Inferior parietal cortex (tissue), 1 donor: ENCODE measurements around the gene PSMB5.
"Not testable (repeated sequence)": the region's sequence is repeated elsewhere in the genome, so short reads cannot be mapped to it uniquely, and the experiment has no call there.

Experiments
- DNase-seq: peaks from one replicate; pipeline ENCODE4 v3.0.0-alpha.2; 2016; ENCODE audit errors: extremely low spot score

The PSMB5 gene

GRCh38 chr14:23015618-23016017, 19.1 kb downstream of the PSMB5 start:
- no peak for DNase-seq

GRCh38 chr14:23013749-23014054, 21.0 kb downstream of the PSMB5 start:
- DNase-seq: not testable (repeated sequence)

GRCh38 chr14:23013054-23013748, 21.5 kb downstream of the PSMB5 start:
- no peak for DNase-seq

DNA sequence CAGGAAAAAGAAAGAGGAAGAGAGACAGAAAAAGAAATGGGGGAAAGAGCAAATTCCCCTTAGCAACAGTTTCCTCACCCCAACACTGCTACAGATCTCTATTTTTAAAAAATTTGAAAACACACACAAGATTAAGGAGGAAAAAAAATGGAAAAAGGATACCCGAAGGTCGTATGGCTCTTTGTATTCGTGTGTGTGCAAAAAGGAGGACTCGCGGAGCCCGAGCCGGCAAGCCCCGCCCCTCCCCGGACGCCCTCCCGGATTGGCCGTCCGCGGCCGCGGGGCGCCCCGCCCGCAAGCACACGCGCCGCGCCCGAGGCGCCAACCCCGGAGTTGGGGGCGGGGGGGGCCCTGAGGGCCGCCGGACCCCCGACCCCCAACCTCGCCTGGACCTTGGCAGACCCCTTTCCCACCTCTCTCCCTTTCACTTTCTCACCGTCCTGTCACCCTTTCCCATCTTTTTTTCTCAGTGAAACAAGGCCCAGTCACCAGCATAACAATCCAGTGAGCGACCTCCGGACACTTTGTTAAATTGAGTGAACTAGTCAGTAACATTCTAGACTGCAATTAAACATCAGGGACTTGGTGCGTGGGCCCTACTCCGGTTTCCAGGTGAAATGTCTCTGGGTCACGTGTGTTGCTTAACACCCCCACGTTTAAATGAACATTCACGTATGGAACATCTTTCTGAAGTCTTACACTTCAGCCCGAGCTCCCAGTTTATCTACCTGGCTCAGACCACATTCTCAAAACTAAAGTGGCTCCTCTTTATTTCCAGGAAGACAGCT, 24.6 kb downstream of the PSMB5 start, which contains the start of gene C14orf93:
Gene C14orf93, minus strand, starts transcription at position 205 of the 788 bp plus-strand sequence. CDS start 11,120 bp downstream, outside the sequence.
- DNase-seq: peak; percentile 63

GRCh38 chr14:23009483-23009938, 25.2 kb downstream of the PSMB5 start:
- no peak for DNase-seq

- no peak for DNase-seq
Measured at GRCh38 chr14:23008831-23009230, 25.9 kb downstream of the PSMB5 start.

DNA sequence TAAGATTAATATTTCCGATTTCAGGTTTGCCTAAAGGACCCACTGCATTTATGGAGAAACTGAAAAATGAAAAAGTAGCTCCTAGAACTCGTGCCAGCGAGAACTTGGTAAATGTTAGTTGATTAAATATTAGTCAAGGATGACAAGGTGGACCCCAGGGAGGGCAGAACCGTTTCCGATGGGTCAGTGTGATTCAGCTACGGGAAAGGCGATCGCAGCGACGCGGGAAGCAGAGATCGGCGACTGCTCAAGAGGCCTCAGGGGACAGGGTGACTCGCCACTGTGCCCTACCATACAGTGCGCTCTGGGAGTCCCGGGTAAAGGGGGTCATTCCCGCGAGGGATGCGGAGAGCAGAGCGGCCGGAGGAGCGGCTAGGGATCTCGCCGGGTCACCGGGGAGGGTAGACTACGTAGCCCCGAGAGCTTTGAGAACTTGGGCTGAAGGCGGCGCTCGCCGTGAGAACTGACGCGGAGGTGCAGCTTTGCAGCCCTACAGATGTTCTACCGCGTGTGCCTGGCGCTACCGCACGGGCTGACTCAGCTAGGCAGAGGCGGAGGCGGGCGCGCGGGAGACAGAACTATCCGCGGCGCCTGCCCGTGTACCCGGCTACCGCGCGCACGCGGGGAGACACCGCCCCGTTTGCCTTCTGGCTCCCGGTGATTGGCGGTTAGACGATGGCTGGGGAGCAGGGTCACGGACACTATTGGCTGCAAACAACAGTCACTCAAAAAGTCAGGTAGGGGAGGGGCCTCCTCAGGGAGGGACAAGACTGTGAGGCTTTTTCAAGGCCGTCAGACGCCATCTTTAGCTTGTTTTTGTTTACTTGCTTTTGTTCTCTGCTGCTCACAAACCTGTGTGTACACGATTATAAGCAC, 27.9 kb downstream of the PSMB5 start:
- peak; percentile 99 for DNase-seq

DNA sequence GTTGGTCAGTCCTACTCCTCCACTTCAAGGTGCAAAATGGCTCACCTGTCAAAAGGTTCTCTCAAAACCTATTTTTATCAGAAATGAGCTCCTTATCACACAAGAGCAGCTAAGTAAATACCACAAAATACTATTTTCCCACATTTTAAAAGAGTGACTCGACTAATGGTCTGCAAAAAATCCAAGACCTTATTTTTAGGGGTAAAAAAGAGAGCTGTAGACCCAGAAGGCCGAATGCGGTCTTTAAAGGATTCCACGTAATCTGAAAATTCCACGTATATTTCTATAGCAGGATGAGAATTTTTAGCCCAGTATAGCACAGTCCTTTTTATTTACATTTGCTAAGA, 28.5 kb downstream of the PSMB5 start:
- DNase-seq: peak; percentile 25

- no peak for DNase-seq
Measured at GRCh38 chr14:23005451-23006187, 29.1 kb downstream of the PSMB5 start.

DNA sequence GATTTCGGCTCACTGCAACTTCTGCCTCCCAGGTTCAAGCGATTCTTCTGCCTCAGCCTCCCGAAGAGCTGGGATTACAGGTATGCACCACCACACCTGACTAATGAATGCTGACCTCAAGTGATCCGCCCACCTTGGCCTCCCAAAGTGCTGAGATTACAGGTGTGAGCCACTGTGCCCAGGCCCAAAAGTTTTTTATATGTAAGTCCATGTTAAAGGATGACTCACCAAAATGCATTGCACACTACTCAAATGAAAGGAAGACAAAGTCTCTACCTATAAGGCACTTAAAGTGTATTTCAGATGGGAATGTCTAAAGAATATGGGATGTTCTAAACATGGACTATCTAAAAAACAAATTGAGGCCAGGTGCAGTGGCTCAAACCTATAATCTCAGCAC, 30.4 kb downstream of the PSMB5 start:
- DNase-seq: not testable (repeated sequence)

GRCh38 chr14:23002592-23002991, 32.1 kb downstream of the PSMB5 start:
- DNase-seq: no peak

DNA sequence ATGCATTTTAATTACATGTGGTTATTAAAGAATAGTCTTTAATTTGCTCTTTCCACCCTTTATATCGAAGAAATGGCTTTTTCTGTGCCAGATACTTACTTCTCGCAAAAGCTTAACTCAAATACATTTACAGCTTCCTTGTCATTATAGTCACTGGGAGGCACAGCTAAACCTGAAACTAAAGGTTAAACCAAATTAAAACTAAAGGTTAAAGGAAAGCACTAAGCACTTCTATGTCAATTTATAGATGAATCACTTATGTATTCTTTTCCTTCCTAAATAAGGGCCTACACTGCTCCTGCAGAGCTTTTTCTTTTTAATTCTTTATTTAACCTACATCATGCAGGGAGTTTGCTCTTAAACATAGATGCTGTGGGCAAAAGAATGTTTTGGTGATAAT, 33.8 kb downstream of the PSMB5 start:
- no peak for DNase-seq

GRCh38 chr14:22998329-22999012, 36.2 kb downstream of the PSMB5 start:
- no peak for DNase-seq

GRCh38 chr14:22997676-22998323, 36.9 kb downstream of the PSMB5 start:
- no peak for DNase-seq

- DNase-seq: no peak
Measured at GRCh38 chr14:22996768-22997654, 37.7 kb downstream of the PSMB5 start.

DNA sequence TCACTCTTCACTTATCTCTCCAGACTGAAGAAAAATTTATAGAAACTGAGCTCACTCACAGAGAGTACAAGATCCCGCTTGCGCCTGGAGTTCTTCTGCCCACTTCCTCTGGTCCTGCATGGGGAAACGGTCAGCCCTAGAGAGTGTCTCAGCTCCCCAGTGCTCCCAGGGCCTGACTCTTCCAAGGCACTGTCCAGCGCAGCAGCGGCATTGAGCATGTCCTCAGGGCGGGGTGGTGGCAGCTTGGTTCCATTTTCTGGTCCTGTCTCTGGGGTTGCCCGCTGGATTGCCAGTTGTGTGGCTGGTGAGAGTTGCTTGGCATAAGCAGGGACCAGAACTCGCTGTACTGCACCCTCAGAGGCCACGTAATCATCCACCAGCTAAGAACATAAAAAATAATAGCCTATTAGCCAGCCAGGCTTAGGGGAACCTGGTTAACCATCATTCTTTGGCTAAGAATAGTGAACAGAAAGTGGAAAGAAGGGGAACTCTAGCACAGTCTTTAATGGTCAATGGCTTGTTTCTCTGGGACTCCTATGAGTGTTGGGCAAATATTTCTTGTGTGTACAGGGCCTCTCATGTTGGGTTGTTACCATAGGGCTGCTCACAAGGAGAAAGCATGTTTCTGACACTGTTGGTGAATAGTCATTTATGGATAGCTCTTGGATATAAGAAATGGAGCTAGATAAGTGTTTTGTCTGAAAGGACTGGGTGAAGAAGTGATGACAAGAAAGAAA, 38.6 kb downstream of the PSMB5 start:
- DNase-seq: no peak

- DNase-seq: no peak
Measured at GRCh38 chr14:22994762-22995275, 39.9 kb downstream of the PSMB5 start.

DNA sequence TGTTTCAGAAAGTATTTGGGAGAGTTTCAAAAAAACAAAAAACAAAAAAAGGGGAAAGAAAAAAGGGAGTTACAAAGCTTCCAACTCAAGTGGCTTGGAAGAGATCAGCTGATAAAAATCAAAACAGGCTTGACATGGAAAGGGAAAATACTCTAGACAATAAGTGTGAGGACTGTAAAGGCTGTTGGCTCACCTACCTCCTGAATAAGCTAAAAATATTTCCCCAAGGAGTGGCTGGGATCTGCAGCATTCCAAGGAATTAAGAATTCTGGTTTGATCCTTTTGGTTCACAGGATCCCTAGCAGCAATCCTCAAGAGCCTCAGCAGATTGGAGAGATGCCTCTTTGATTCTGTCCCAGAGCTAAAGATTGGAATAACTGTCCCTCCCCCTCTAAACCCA, 41.2 kb downstream of the PSMB5 start:
- no peak for DNase-seq

DNA sequence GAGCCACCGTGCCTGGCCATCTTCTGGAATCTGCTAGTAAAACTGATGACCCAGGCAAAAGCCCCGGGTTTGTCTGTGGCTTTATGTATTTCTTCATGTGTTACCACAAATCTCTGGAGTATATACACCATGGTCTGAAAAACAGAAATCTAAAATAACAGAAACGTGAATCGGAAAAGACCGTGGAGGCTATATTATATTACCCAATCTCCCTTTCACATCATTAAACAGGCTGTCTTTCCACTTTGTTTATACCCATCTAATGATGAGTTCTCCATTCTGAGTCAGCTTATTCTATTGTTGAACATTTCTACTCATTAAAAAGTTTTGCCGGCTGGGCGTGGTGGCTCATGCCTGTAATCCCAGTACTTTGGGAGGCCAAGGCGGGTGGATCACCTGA, 42.8 kb downstream of the PSMB5 start:
- no peak for DNase-seq
